ENCODE results near the gene PKN1. TPM values are rescaled to one million over a fixed set of nuclear protein-coding genes. Genes with fewer than 3 reads are reported as not detected.
A peak's percentile ranks its signal among the peaks of the same experiment; 100 is the strongest.

PKN1 gene
- total and polyA plus RNA-seq, 2 of the 13 experiments (the other 11 are each of a cell fraction or from before 2014, with no cell fraction given): 45.7 to 54.5 TPM

DNA sequence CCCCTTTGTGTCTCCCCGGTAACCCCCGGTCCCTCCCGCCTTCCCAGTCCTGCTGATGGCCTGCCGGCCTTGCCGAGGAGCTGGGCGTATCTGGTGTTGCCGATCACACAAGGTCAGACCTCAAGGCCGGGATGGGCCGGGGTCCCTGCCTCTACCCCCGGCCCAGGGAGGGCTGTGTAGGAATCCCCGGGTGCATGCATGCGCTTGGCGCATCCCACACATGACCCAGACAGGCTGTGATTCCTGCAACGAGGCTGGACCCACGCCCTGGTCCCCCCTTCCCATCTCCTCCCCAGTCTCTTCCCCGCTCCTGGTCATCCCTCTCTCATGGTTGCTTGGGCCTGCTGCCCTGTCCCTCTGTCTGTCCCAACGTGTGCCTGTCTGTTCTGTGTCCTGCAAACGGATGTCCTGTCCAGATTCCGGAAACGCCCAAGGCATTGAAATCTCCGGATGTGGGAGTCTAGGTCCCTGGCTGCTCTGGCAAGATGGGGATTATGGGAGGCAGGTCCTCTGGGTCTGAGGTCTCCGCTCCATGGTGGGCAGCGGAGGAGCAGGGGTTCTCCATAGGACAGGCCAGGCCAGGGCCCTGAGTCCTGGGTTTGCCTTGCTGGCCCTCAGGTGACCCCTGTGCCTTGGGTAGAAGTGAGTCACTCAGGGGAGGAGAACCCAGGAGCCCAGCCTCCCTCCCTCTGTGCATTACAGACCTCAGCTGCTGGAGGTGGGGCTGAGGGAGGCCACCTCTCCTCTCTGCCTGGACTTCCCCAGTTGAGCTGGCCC lies 1.6 kb downstream of the PKN1 start (continued):
- no peak for TF ChIP-seq ZNF136 (CRISPR knock-in tag; IDR thresholded peaks at IDR 0.05; ENCODE audit: low read depth)
- peak; percentile 48 for TF ChIP-seq ZNF605 (CRISPR knock-in tag; IDR thresholded peaks at IDR 0.05)
- TF ChIP-seq XRCC5 (optimal IDR thresholded peaks at IDR 0.05; ENCODE audit: low read length): peak; percentile 15
- no peak for TF ChIP-seq ZNF546 (CRISPR knock-in tag; conservative IDR thresholded peaks at IDR 0.05)

DNA sequence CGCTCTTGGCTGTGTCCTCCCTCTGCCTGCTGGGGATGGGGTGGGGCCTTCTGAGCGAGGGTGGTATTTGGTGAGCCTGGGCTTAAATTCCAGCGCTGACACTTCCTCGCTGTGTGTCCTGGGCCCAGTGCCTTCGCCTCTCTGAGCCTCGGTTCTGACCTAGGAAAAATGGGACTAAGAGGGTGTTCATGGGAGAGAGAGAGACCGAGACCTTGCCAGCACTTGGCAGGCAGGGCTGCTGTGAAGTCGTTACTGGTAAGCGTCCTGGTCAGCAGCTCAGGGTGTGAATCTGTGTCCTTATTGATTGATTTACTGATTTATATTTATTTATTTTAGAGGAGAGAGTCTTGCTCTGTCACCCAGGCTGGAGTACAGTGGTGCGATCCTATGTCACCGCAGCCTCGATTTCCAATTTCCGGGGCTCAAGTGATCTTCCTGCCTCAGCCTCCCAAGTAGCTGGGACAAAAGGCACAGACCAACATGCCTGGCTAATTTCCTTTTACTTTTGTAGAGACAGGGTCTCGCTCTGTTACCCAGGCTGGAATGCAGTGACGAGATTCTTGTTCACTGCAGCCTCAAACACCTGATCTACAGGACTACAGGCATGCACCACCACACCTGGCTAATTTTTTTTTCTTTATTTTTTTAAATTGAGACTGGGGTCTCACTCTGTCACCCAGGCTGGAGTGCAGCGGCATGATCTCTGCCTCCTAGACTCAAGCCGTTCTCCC lies 2.4 kb downstream of the PKN1 start:
- 92% methylated on average over 16 of the region's 17 CpGs for WGBS (ENCODE audit: low lambda C conversion rate)
- peak overlapping the region; percentile 91 for H3K4me2 ChIP-seq (ENCODE audit: low read depth, low read length)
- no TSS peak for BruUV-seq (replicated peaks)
- ChIA-PET POLR2A (interaction anchor here (1.7 kb wide), 1 partner anchor 255 kb away, joined by 3 read pairs; the partner anchor contains the start of gene ZNF333), CTCF (ENCODE audit: low intra/inter-chr PET ratio, low total read pairs) (no interaction called here)
- FAIRE-seq (no peak), DNase-seq (ENCODE audit: low spot score) (no peak), ATAC-seq (no peak)
- H3K36me3 ChIP-seq (replicated peaks in 1 of 2; ENCODE audit: control insufficient read depth in 1 of 2, insufficient read depth in 2 of 2, low read length in 2 of 2): no peaks in the 10 kb centered on the region; a peak in 1 of 5 replicates
- intact Hi-C loops (cut with micrococcal nuclease; ENCODE audit: unreplicated experiment) (no loop called here), in situ Hi-C loops (cut with HindIII; ENCODE audit: extremely low pct_ligation_motif_present, low pct_unique_long_range_greater_than_20kb) (no loop called here)
- peaks cover 42% of the 10 kb centered on the region for H3K4me1 ChIP-seq (ENCODE audit: insufficient read depth, low read length)
- H3K9ac ChIP-seq (ENCODE audit: insufficient read depth, low read depth, low read length): no peak overlapping the region
- H3K9me3 ChIP-seq (ENCODE audit: low read length): no peaks in the 10 kb centered on the region
- H3K27me3 ChIP-seq (ENCODE audit: control insufficient read depth in 1 of 2, insufficient read depth in 2 of 2, low read length in 2 of 2): no peaks in the 10 kb centered on the region
- peaks cover 11% of the 10 kb centered on the region for H3K79me2 ChIP-seq (ENCODE audit: insufficient read depth, low read length)
- H2AFZ ChIP-seq (ENCODE audit: low read length): no peak overlapping the region
- H3K4me3 ChIP-seq (replicated peaks in 1 of 3; ENCODE audit: insufficient read depth in 1 of 3, low read depth in 2 of 3, low read length in 3 of 3): peak overlapping the region in 1 of 3 experiments; percentile 81; a peak in 1 of 6 replicates
- H4K20me1 ChIP-seq (ENCODE audit: insufficient read depth, low read length): peaks cover 2% of the 10 kb centered on the region; the same call in 1 of the 2 replicates
- H3K27ac ChIP-seq (ENCODE audit: extremely low read length, insufficient read depth, low read length): peak overlapping the region; percentile 25
- TF ChIP-seq, protein P1, sequence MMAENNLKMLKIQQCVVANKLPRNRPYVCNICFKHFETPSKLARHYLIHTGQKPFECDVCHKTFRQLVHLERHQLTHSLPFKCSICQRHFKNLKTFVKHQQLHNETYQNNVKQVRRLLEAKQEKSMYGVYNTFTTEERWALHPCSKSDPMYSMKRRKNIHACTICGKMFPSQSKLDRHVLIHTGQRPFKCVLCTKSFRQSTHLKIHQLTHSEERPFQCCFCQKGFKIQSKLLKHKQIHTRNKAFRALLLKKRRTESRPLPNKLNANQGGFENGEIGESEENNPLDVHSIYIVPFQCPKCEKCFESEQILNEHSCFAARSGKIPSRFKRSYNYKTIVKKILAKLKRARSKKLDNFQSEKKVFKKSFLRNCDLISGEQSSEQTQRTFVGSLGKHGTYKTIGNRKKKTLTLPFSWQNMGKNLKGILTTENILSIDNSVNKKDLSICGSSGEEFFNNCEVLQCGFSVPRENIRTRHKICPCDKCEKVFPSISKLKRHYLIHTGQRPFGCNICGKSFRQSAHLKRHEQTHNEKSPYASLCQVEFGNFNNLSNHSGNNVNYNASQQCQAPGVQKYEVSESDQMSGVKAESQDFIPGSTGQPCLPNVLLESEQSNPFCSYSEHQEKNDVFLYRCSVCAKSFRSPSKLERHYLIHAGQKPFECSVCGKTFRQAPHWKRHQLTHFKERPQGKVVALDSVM (CRISPR knock-in tag; IDR thresholded peaks at IDR 0.05): peak; percentile 29; the same call in 1 of the 2 replicates
- no peak for TF ChIP-seq ZNF225 (CRISPR knock-in tag; IDR thresholded peaks at IDR 0.05)
- TF ChIP-seq ZNF768 (CRISPR knock-in tag; IDR thresholded peaks at IDR 0.05): peak; percentile 100
- TF ChIP-seq TBX2 (CRISPR knock-in tag; IDR thresholded peaks at IDR 0.05; ENCODE audit: borderline replicate concordance): no peak
- TF ChIP-seq ZNF547 (CRISPR knock-in tag; IDR thresholded peaks at IDR 0.05): no peak
- TF ChIP-seq RBAK (CRISPR knock-in tag; IDR thresholded peaks at IDR 0.05): no peak
- TF ChIP-seq, protein P2, sequence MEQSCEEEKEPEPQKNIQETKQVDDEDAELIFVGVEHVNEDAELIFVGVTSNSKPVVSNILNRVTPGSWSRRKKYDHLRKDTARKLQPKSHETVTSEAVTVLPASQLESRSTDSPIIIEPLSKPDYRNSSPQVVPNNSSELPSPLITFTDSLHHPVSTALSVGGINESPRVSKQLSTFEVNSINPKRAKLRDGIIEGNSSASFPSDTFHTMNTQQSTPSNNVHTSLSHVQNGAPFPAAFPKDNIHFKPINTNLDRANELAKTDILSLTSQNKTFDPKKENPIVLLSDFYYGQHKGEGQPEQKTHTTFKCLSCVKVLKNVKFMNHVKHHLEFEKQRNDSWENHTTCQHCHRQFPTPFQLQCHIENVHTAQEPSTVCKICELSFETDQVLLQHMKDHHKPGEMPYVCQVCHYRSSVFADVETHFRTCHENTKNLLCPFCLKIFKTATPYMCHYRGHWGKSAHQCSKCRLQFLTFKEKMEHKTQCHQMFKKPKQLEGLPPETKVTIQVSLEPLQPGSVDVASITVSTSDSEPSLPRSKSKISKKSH (CRISPR knock-in tag; IDR thresholded peaks at IDR 0.05; ENCODE audit: borderline replicate concordance): 0 out of 2 replicates have a peak, but pooled peaks have one; percentile 22
- TF ChIP-seq NRL (CRISPR knock-in tag; IDR thresholded peaks at IDR 0.05; ENCODE audit: borderline replicate concordance): 0 out of 2 replicates have a peak, but pooled peaks have one; percentile 13
- TF ChIP-seq, protein P3, sequence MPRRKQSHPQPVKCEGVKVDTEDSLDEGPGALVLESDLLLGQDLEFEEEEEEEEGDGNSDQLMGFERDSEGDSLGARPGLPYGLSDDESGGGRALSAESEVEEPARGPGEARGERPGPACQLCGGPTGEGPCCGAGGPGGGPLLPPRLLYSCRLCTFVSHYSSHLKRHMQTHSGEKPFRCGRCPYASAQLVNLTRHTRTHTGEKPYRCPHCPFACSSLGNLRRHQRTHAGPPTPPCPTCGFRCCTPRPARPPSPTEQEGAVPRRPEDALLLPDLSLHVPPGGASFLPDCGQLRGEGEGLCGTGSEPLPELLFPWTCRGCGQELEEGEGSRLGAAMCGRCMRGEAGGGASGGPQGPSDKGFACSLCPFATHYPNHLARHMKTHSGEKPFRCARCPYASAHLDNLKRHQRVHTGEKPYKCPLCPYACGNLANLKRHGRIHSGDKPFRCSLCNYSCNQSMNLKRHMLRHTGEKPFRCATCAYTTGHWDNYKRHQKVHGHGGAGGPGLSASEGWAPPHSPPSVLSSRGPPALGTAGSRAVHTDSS (CRISPR knock-in tag; conservative IDR thresholded peaks at IDR 0.05): no peak
- peak; percentile 67; the same call in 1 of the 2 replicates for TF ChIP-seq KDM1A (CRISPR knock-in tag; IDR thresholded peaks at IDR 0.05)
- TF ChIP-seq ZKSCAN5 (CRISPR knock-in tag; IDR thresholded peaks at IDR 0.05): no peak
- no peak for TF ChIP-seq TGIF2 (CRISPR knock-in tag; IDR thresholded peaks at IDR 0.05)
- peak; percentile 91 for TF ChIP-seq ZMYM3 (CRISPR knock-in tag; IDR thresholded peaks at IDR 0.05)

Data from HepG2 (cell line).